OCI-LY7 (cell line): ENCODE data around the gene KCNQ4. TPM values are rescaled to one million over a fixed set of nuclear protein-coding genes. Genes with fewer than 3 reads are reported as not detected.

Experiments
- BruUV-seq: library from RNA; stranded (reverse); fragments of 400-500 nt; replicated peaks from 2 replicates; lab custom pipeline; 2021; lab: Mats Ljungman, UMichigan
- CTCF ChIA-PET: fragments of 300-600 bp; sonication (Branson Sonifier 250); formaldehyde crosslinking; loops from one replicate; lab custom pipeline; 2022; ENCODE audit warnings: antibody characterized with exemption; ENCODE audit not compliant: unreplicated experiment; lab: Charles Lee
- POLR2A ChIA-PET: fragments of 300-600 bp; sonication (Branson Sonifier 250); formaldehyde crosslinking; loops from one replicate; lab custom pipeline; 2022; ENCODE audit warnings: antibody characterized with exemption; lab: Charles Lee
- DNase-seq: peaks from one replicate; pipeline ENCODE4 v3.0.0-alpha.2; 2015; ENCODE audit warnings: low spot score
- H2AFZ ChIP-seq: fragments of 200-600 bp; sonication (generic), shearing (Covaris generic); 2 replicates; pipeline ENCODE4 v1.6.1; 2014; ENCODE audit warnings: mild to moderate bottlenecking, antibody characterized with exemption, low read length, moderate library complexity
- H3K27ac ChIP-seq: fragments of 200-600 bp; sonication (generic); 2 replicates; pipeline ENCODE4 v1.5.1; 2014; ENCODE audit warnings: mixed run types, low read depth, mild to moderate bottlenecking, moderate library complexity, low read length, inconsistent platforms; ENCODE audit not compliant: poor library complexity, severe bottlenecking
- H3K36me3 ChIP-seq: fragments of 200-600 bp; sonication (generic); 2 replicates; pipeline ENCODE4 v1.6.1; 2014; ENCODE audit warnings: mild to moderate bottlenecking, antibody characterized with exemption, low read length, moderate library complexity, mixed read lengths; ENCODE audit not compliant: insufficient read depth
- H3K4me1 ChIP-seq: fragments of 200-600 bp; sonication (generic); 2 replicates; pipeline ENCODE4 v1.5.1; 2014; ENCODE audit warnings: mild to moderate bottlenecking, low read length; ENCODE audit not compliant: insufficient read depth, poor library complexity, severe bottlenecking
- H3K4me2 ChIP-seq: fragments of 200-600 bp; sonication (generic); 2 replicates; pipeline ENCODE4 v1.6.1; 2014; ENCODE audit warnings: mild to moderate bottlenecking, low read length
- H3K4me3 ChIP-seq: fragments of 200-600 bp; sonication (generic); 2 replicates; pipeline ENCODE4 v1.5.1; 2014; ENCODE audit warnings: mild to moderate bottlenecking, low read depth, low read length; ENCODE audit not compliant: poor library complexity, severe bottlenecking
- H3K79me2 ChIP-seq: fragments of 200-600 bp; sonication (generic); 2 replicates; pipeline ENCODE4 v1.6.1; 2016; ENCODE audit warnings: low read depth, mild to moderate bottlenecking, low read length, moderate library complexity, mixed read lengths; ENCODE audit not compliant: insufficient read depth
- H3K9me2 ChIP-seq: fragments of 200-600 bp; sonication (generic); 2 replicates; pipeline ENCODE4 v1.6.1; 2016; ENCODE audit warnings: mild to moderate bottlenecking, low read length, mixed read lengths; ENCODE audit not compliant: insufficient read depth
- H3K9me3 ChIP-seq: fragments of 200-600 bp; sonication (generic); 2 replicates; pipeline ENCODE4 v1.6.1; 2014; ENCODE audit warnings: mild to moderate bottlenecking, mixed run types, low read length, mixed read lengths
- H4K20me1 ChIP-seq: fragments of 200-600 bp; sonication (generic); 2 replicates; pipeline ENCODE4 v1.6.1; 2014; ENCODE audit warnings: mild to moderate bottlenecking, antibody characterized with exemption, low read length, moderate library complexity, mixed read lengths; ENCODE audit not compliant: insufficient read depth
- CTCF ChIP-seq: fragments of 200-600 bp; sonication (generic); conservative IDR thresholded peaks from 2 replicates; pipeline ENCODE4 v1.5.1; 2014; ENCODE audit warnings: mild to moderate bottlenecking, antibody characterized with exemption, low read length, moderate library complexity, mixed read lengths
- EZH2phosphoT487 ChIP-seq: fragments of 200-600 bp; sonication (generic); IDR thresholded peaks from 2 replicates; pipeline ENCODE4 v1.6.1; 2018; ENCODE audit warnings: low read depth, borderline replicate concordance, mild to moderate bottlenecking, mixed run types, antibody characterized with exemption, low read length, moderate library complexity, mixed read lengths
- intact Hi-C: fragments of 100-400 bp; cut with micrococcal nuclease; formaldehyde crosslinking; loops from one replicate; pipeline ENCODE4 v1.10.0; 2022; ENCODE audit not compliant: unreplicated experiment
- total RNA-seq, 2 experiments: library from RNA; depleted of rRNA in 1 of 2; stranded (reverse); fragments of >200 nt in 1 of 2; shearing (Covaris generic) in 1 of 2; gene quantifications; 2 replicates each; pipeline ENCODE4 v1.2.3, GENCODE V29; 2014 to 2022

Gene KCNQ4
- total RNA-seq, 2 experiments from 2014 or later: 0.16 to 0.49 TPM

GRCh38 chr1:40764981-40765380 is 18.6 kb upstream of the KCNQ4 start:
- Histone ChIP-seq H3K9me2 (no peaks in the 10 kb centered on the region), H3K79me2 (no peaks in the 10 kb centered on the region), H3K9me3 (no peaks in the 10 kb centered on the region), H3K4me1 (peaks cover 10% of the 10 kb centered on the region), H3K4me3 (no peak overlapping the region), H3K27ac (no peak overlapping the region), H3K36me3 (peaks cover 97% of the 10 kb centered on the region), H3K4me2 (no peak overlapping the region), H2AFZ (no peak overlapping the region), H4K20me1 (no peaks in the 10 kb centered on the region)
- TF ChIP-seq EZH2phosphoT487 (no peak), CTCF (no peak)
- ChIA-PET CTCF (interaction anchor here (0.6 to 1.7 kb wide), 2 partner anchors 10 to 39 kb away, joined by 3 to 10 read pairs; no protein-coding TSS in a partner anchor), POLR2A (interaction anchor here (1.0 to 1.4 kb wide), 5 partner anchors 9 to 30 kb away, joined by 3 to 6 read pairs (median 3); no protein-coding TSS in a partner anchor)
- no TSS peak for BruUV-seq
- intact Hi-C loops: no loop called here
- no peak for DNase-seq

GRCh38 chr1:40766017-40766416 is 17.6 kb upstream of the KCNQ4 start:
- Histone ChIP-seq H4K20me1 (no peaks in the 10 kb centered on the region), H3K4me3 (no peak overlapping the region), H2AFZ (no peak overlapping the region), H3K79me2 (no peaks in the 10 kb centered on the region), H3K36me3 (peaks cover 98% of the 10 kb centered on the region), H3K9me3 (no peaks in the 10 kb centered on the region), H3K4me2 (no peak overlapping the region), H3K4me1 (peaks cover 10% of the 10 kb centered on the region), H3K9me2 (no peaks in the 10 kb centered on the region), H3K27ac (no peak overlapping the region)
- CTCF ChIA-PET: no interaction called here
- intact Hi-C loops: no loop called here
- BruUV-seq: no TSS peak
- no peak for DNase-seq
- POLR2A ChIA-PET: interaction anchor here (1.1 to 1.3 kb wide), 2 partner anchors 13 to 32 kb away, joined by 3 read pairs; no protein-coding TSS in a partner anchor
- TF ChIP-seq EZH2phosphoT487 (no peak), CTCF (no peak)

GRCh38 chr1:40766560-40766959 is 17.0 kb upstream of the KCNQ4 start:
- no peak for DNase-seq
- H3K9me2 ChIP-seq: no peaks in the 10 kb centered on the region
- H3K4me2 ChIP-seq: no peak overlapping the region
- no peak overlapping the region for H3K4me3 ChIP-seq
- peaks cover 98% of the 10 kb centered on the region for H3K36me3 ChIP-seq
- H4K20me1 ChIP-seq: no peaks in the 10 kb centered on the region
- POLR2A ChIA-PET: interaction anchor here (1.1 kb wide), 1 partner anchor 31 kb away, joined by 3 read pairs; no protein-coding TSS in a partner anchor
- intact Hi-C loops: no loop called here
- no peaks in the 10 kb centered on the region for H3K9me3 ChIP-seq
- H3K27ac ChIP-seq: no peak overlapping the region
- H2AFZ ChIP-seq: no peak overlapping the region
- CTCF ChIA-PET: no interaction called here
- BruUV-seq: no TSS peak
- TF ChIP-seq EZH2phosphoT487 (no peak), CTCF (no peak)
- H3K4me1 ChIP-seq: peaks cover 10% of the 10 kb centered on the region
- no peaks in the 10 kb centered on the region for H3K79me2 ChIP-seq
